Superior temporal gyrus (tissue), 1 donor: ENCODE results near the gene SIDT1.
"Not testable (repeated sequence)": the region's sequence is repeated elsewhere in the genome, so short reads cannot be mapped to it uniquely, and the experiment has no call there.

ENCODE experiments used
- DNase-seq: peaks from one replicate; pipeline ENCODE4 v3.0.0-alpha.2; 2016; ENCODE audit errors: extremely low spot score

The SIDT1 gene

GRCh38 chr3:113634782-113635474, 102.6 kb downstream of the SIDT1 start:
- no peak for DNase-seq

GRCh38 chr3:113636034-113636433, 103.7 kb downstream of the SIDT1 start:
- DNase-seq = not testable (repeated sequence)

- no peak for DNase-seq
Observed at GRCh38 chr3:113637756-113638155, 105.4 kb downstream of the SIDT1 start.

GRCh38 chr3:113638910-113639309, 106.6 kb downstream of the SIDT1 start:
- no peak for DNase-seq

- DNase-seq = no peak
Observed at GRCh38 chr3:113643583-113643982, 111.2 kb downstream of the SIDT1 start.

GRCh38 chr3:113648524-113648923, 116.2 kb downstream of the SIDT1 start:
- no peak for DNase-seq

GRCh38 chr3:113649174-113649845, 117.0 kb downstream of the SIDT1 start:
- no peak for DNase-seq

- DNase-seq = no peak
Observed at GRCh38 chr3:113654310-113654709, 122.0 kb downstream of the SIDT1 start.

- no peak for DNase-seq
Observed at GRCh38 chr3:113654851-113655250, 122.5 kb downstream of the SIDT1 start.

GRCh38 chr3:113658107-113658506, 125.8 kb downstream of the SIDT1 start:
- no peak for DNase-seq

GRCh38 chr3:113659101-113659541, 126.8 kb downstream of the SIDT1 start:
- no peak for DNase-seq

- no peak for DNase-seq
Observed at GRCh38 chr3:113659996-113660395, 127.6 kb downstream of the SIDT1 start.

- no peak for DNase-seq
Observed at GRCh38 chr3:113660458-113660857, 128.1 kb downstream of the SIDT1 start.

GRCh38 chr3:113660896-113661295, 128.5 kb downstream of the SIDT1 start:
- no peak for DNase-seq

GRCh38 chr3:113662824-113663223, 130.5 kb downstream of the SIDT1 start:
- no peak for DNase-seq

- DNase-seq = no peak
Observed at GRCh38 chr3:113663324-113663750, 131.0 kb downstream of the SIDT1 start.

- DNase-seq = no peak
Observed at GRCh38 chr3:113663761-113664160, 131.4 kb downstream of the SIDT1 start.

- DNase-seq = no peak
Observed at GRCh38 chr3:113664523-113665094, 132.3 kb downstream of the SIDT1 start.

GRCh38 chr3:113668015-113668414, 135.7 kb downstream of the SIDT1 start:
- DNase-seq = no peak

- DNase-seq = no peak
Observed at GRCh38 chr3:113673593-113673992, 141.2 kb downstream of the SIDT1 start.

GRCh38 chr3:113676261-113676660, 143.9 kb downstream of the SIDT1 start:
- no peak for DNase-seq

- no peak for DNase-seq
Observed at GRCh38 chr3:113677737-113678136, 145.4 kb downstream of the SIDT1 start.

- DNase-seq = no peak
Observed at GRCh38 chr3:113678773-113679172, 146.4 kb downstream of the SIDT1 start.
